GM23248 (cell line): ENCODE measurements around the gene DPP10. TPM values are rescaled to one million over a fixed set of nuclear protein-coding genes. Genes with fewer than 3 reads are reported as not detected.

Experiments used
- DNase-seq: peaks from one replicate; pipeline ENCODE4 v3.0.0-alpha.2; 2015
- H2AFZ ChIP-seq: fragments of 200-600 bp; sonication (generic); 2 replicates; pipeline ENCODE4 v1.6.1; 2016; ENCODE audit warnings: antibody characterized with exemption
- H3F3A ChIP-seq: fragments of 200-600 bp; sonication (generic); 2 replicates; pipeline ENCODE4 v1.6.1; 2016; ENCODE audit warnings: mild to moderate bottlenecking, antibody characterized with exemption, mixed run types; ENCODE audit not compliant: insufficient read depth
- H3K27ac ChIP-seq: fragments of 200-600 bp; sonication (generic); 2 replicates; pipeline ENCODE4 v1.5.1; 2016; ENCODE audit warnings: mild to moderate bottlenecking
- H3K27me3 ChIP-seq: fragments of 200-600 bp; sonication (generic); replicated peaks from 2 replicates; pipeline ENCODE4 v1.6.1; 2016; ENCODE audit warnings: mild to moderate bottlenecking; ENCODE audit not compliant: insufficient read depth
- H3K36me3 ChIP-seq: fragments of 200-600 bp; sonication (generic); 2 replicates; pipeline ENCODE4 v1.6.1; 2016; ENCODE audit warnings: low read depth, mild to moderate bottlenecking
- H3K4me1 ChIP-seq: fragments of 200-600 bp; sonication (generic); 2 replicates; pipeline ENCODE4 v1.6.1; 2016; ENCODE audit warnings: mild to moderate bottlenecking; ENCODE audit not compliant: insufficient read depth
- H3K4me2 ChIP-seq: fragments of 200-600 bp; sonication (generic); one replicate; pipeline ENCODE4 v1.6.1; 2016; ENCODE audit warnings: mild to moderate bottlenecking; ENCODE audit not compliant: unreplicated experiment
- H3K4me3 ChIP-seq: fragments of 200-600 bp; sonication (generic); 2 replicates; pipeline ENCODE4 v1.5.1; 2016; ENCODE audit warnings: mild to moderate bottlenecking
- H3K79me2 ChIP-seq: fragments of 200-600 bp; sonication (generic); 2 replicates; pipeline ENCODE4 v1.6.1; 2016; ENCODE audit warnings: mild to moderate bottlenecking; ENCODE audit not compliant: insufficient read depth
- H3K9ac ChIP-seq: fragments of 200-600 bp; sonication (generic); 2 replicates; pipeline ENCODE4 v1.6.1; 2016; ENCODE audit warnings: mild to moderate bottlenecking
- H3K9me2 ChIP-seq: fragments of 200-600 bp; sonication (generic); 2 replicates; pipeline ENCODE4 v1.6.1; 2016; ENCODE audit warnings: mixed run types, mild to moderate bottlenecking, moderate library complexity; ENCODE audit not compliant: insufficient read depth
- H3K9me3 ChIP-seq: fragments of 200-600 bp; sonication (generic); one replicate; pipeline ENCODE4 v1.6.1; 2017; ENCODE audit warnings: low read depth
- H4K20me1 ChIP-seq: fragments of 200-600 bp; sonication (generic); 2 replicates; pipeline ENCODE4 v1.6.0; 2016; ENCODE audit not compliant: insufficient read depth
- EZH2 ChIP-seq: fragments of 200-600 bp; sonication (generic); IDR thresholded peaks from 2 replicates; pipeline ENCODE4 v1.6.1; 2018; ENCODE audit warnings: antibody characterized with exemption, mild to moderate bottlenecking; ENCODE audit not compliant: insufficient read depth, poor library complexity, severe bottlenecking
- EZH2phosphoT487 ChIP-seq: fragments of 200-600 bp; sonication (generic); IDR thresholded peaks from 2 replicates; pipeline ENCODE4 v1.6.1; 2018; ENCODE audit warnings: antibody characterized with exemption, moderate library complexity, mild to moderate bottlenecking, low read depth; ENCODE audit not compliant: insufficient read depth
- WGBS, 2 experiments: methylation state at CpG; one replicate each; pipeline ENCODE4 v1.1.6; 2015 to 2017; ENCODE audit warnings: low lambda C conversion rate in 2 of 2, low coverage in 1 of 2; ENCODE audit errors: missing lambda C conversion rate in 2 of 2; 5-methylcytosine and 5-hydroxymethylcytosine counted together
- in situ Hi-C: fragments of 300-500 bp; cut with MboI; formaldehyde crosslinking; loops from 2 replicates; pipeline ENCODE4 v1.15.0; 2020
- polyA plus RNA-seq: library from polyadenylated mRNA; unstranded; fragments of >200 nt; fragmentation: Nextera tagmentation; extraction: Ambion mirVana; gene quantifications from 2 replicates; pipeline ENCODE4 v1.2.1, GENCODE V29; 2016
- total RNA-seq: library from RNA; depleted of rRNA; stranded (reverse); fragments of >200 nt; shearing (Covaris generic); gene quantifications from 2 replicates; pipeline ENCODE4 v1.2.3, GENCODE V29; 2014

Gene DPP10
- total and polyA plus RNA-seq, 2 experiments from 2014 or later, result not detected

GRCh38 chr2:115277366-115277765, 834.9 kb downstream of the DPP10 start:
- in situ Hi-C loops, result no loop called here
- no peaks in the 10 kb centered on the region for H3K9me2 ChIP-seq
- TF ChIP-seq EZH2phosphoT487 (no peak), EZH2 (no peak)
- H3K79me2 ChIP-seq, result no peaks in the 10 kb centered on the region
- no peaks in the 10 kb centered on the region for H3K36me3 ChIP-seq
- H3F3A ChIP-seq, result no peaks in the 10 kb centered on the region
- no peak for DNase-seq
- H2AFZ ChIP-seq, result no peak overlapping the region
- H3K4me3 ChIP-seq, result no peak overlapping the region
- no peaks in the 10 kb centered on the region for H4K20me1 ChIP-seq
- 2 to 7% methylated on average over 1 of the region's 1 CpG for WGBS, 2 experiments
- no peak overlapping the region for H3K4me2 ChIP-seq
- no peaks in the 10 kb centered on the region for H3K9me3 ChIP-seq
- no peaks in the 10 kb centered on the region for H3K4me1 ChIP-seq
- no peak overlapping the region for H3K27ac ChIP-seq
- no peak overlapping the region for H3K9ac ChIP-seq
- H3K27me3 ChIP-seq, result no peaks in the 10 kb centered on the region

- in situ Hi-C loops, result no loop called here
- Histone ChIP-seq H3F3A (no peaks in the 10 kb centered on the region), H3K9me2 (no peaks in the 10 kb centered on the region), H3K27ac (no peak overlapping the region), H3K27me3 (no peaks in the 10 kb centered on the region), H3K4me2 (no peak overlapping the region), H3K9me3 (no peaks in the 10 kb centered on the region), H3K79me2 (no peaks in the 10 kb centered on the region), H2AFZ (no peak overlapping the region), H3K9ac (no peak overlapping the region), H3K4me3 (no peak overlapping the region), H3K4me1 (no peaks in the 10 kb centered on the region), H3K36me3 (no peaks in the 10 kb centered on the region), H4K20me1 (no peaks in the 10 kb centered on the region)
- no peak for DNase-seq
- TF ChIP-seq EZH2phosphoT487, result no peak
- no peak for TF ChIP-seq EZH2
- WGBS, 2 experiments, result 21 to 27% methylated on average over 3 of the region's 3 CpGs
These were observed 843.0 kb downstream of the DPP10 start for GRCh38 chr2:115285416-115285815.

DNA sequence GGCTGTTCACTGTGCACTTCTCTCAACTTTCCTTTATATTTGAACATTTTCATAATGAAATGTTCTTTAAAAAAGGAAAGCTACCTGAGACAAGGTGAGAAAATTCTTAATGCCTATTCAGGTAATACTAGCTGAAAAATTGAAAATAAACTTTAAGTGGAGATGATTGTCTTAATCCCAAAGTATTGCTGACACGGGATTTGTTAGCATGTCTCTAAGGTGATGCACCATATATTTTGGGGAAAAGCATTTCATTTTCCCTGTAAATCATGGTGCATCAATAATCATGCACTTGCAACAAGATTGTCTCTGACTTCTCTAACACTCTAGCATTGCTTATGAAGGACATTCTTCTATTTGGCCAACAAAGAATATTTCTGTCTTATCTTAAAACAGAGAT, 848.0 kb downstream of the DPP10 start:
- no peak overlapping the region for H3K4me3 ChIP-seq
- H3K27me3 ChIP-seq, result no peaks in the 10 kb centered on the region
- no peaks in the 10 kb centered on the region for H3K4me1 ChIP-seq
- no peak overlapping the region for H3K9ac ChIP-seq
- no peaks in the 10 kb centered on the region for H3F3A ChIP-seq
- H3K9me2 ChIP-seq, result no peaks in the 10 kb centered on the region
- H4K20me1 ChIP-seq, result no peaks in the 10 kb centered on the region
- no peak for DNase-seq
- no peaks in the 10 kb centered on the region for H3K79me2 ChIP-seq
- H2AFZ ChIP-seq, result no peak overlapping the region
- H3K27ac ChIP-seq, result no peak overlapping the region
- TF ChIP-seq EZH2, result no peak
- TF ChIP-seq EZH2phosphoT487, result no peak
- 0 to 14% methylated on average over 1 of the region's 1 CpG for WGBS, 2 experiments
- no peaks in the 10 kb centered on the region for H3K9me3 ChIP-seq
- in situ Hi-C loops, result no loop called here
- no peak overlapping the region for H3K4me2 ChIP-seq
- H3K36me3 ChIP-seq, result no peaks in the 10 kb centered on the region

- in situ Hi-C loops, result no loop called here
These were observed 850.3 kb downstream of the DPP10 start for GRCh38 chr2:115292742-115293141.

DNA sequence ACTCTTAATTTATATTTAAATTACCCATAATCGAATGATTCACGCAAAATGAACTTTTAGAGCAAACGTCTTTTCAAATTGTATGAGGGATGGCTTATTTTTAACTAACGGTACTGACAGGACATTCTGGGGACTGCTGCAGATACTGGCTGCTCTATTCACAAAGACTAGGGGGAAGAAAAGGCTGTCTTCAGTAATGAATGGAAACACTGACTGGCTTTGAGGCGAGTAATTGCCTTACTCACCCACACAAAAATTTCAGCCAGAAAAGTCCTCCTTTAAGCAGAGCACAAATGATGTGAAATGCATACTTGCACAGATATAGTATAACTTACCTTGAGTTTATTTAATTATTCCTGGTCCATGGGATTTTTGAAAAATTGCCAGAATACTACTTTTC, 852.6 kb downstream of the DPP10 start:
- no peak overlapping the region for H3K4me2 ChIP-seq
- H4K20me1 ChIP-seq, result no peaks in the 10 kb centered on the region
- 13 to 14% methylated on average over 5 of the region's 5 CpGs for WGBS, 2 experiments
- no peaks in the 10 kb centered on the region for H3K79me2 ChIP-seq
- H3K27ac ChIP-seq, result no peak overlapping the region
- no peaks in the 10 kb centered on the region for H3K27me3 ChIP-seq
- no peaks in the 10 kb centered on the region for H3K4me1 ChIP-seq
- no peaks in the 10 kb centered on the region for H3K9me3 ChIP-seq
- no peak overlapping the region for H2AFZ ChIP-seq
- TF ChIP-seq EZH2 (no peak), EZH2phosphoT487 (no peak)
- no peak for DNase-seq
- no peak overlapping the region for H3K4me3 ChIP-seq
- no peaks in the 10 kb centered on the region for H3F3A ChIP-seq
- no peaks in the 10 kb centered on the region for H3K9me2 ChIP-seq
- no peak overlapping the region for H3K9ac ChIP-seq
- H3K36me3 ChIP-seq, result no peaks in the 10 kb centered on the region
- in situ Hi-C loops, result no loop called here

More at GRCh38 chr2:115292742-115293141, 850.3 kb downstream of the DPP10 start:
- 37% methylated on average over 3 of the region's 3 CpGs for WGBS, 2 experiments
- Histone ChIP-seq H3F3A (no peaks in the 10 kb centered on the region), H2AFZ (no peak overlapping the region), H3K4me2 (no peak overlapping the region), H3K27ac (no peak overlapping the region), H3K27me3 (no peaks in the 10 kb centered on the region), H3K4me1 (no peaks in the 10 kb centered on the region), H3K79me2 (no peaks in the 10 kb centered on the region), H3K4me3 (no peak overlapping the region), H3K9ac (no peak overlapping the region), H4K20me1 (no peaks in the 10 kb centered on the region), H3K36me3 (no peaks in the 10 kb centered on the region), H3K9me3 (no peaks in the 10 kb centered on the region), H3K9me2 (no peaks in the 10 kb centered on the region)
- TF ChIP-seq EZH2phosphoT487 (no peak), EZH2 (no peak)
- DNase-seq, result no peak
